Pancreas (tissue), 10 donors: ENCODE data around the gene DUSP22. TPM values are rescaled to one million over a fixed set of nuclear protein-coding genes. Genes with fewer than 3 reads are reported as not detected.
"Not testable (repeated sequence)": the region's sequence is repeated elsewhere in the genome, so short reads cannot be mapped to it uniquely, and the experiment has no call there.

ENCODE experiments used
- ATAC-seq, 4 donors: fragments of 200-7000 bp; cut with Tn5 transposase; one replicate each; pipeline versions ENCODE4 v1.8.0 to v1.9.1; 2020; ENCODE audit warnings: mild to moderate bottlenecking in 4 of 4, moderate library complexity in 4 of 4
- DNase-seq, 6 donors: peaks; one replicate each; pipeline ENCODE4 v3.0.0-alpha.2; 2020
- FAIRE-seq: peaks from 2 replicates; lab custom pipeline; 2012; peaks lifted over from hg19 to GRCh38; lab: Jason Lieb, UNC
- H3K27ac ChIP-seq, 4 donors: fragments of 200-600 bp; sonication (generic); 1 replicate in 3 of 4; 2 replicates in 1 of 4; pipeline versions ENCODE4 v1.5.0 to v1.8.0; 2020
- H3K27me3 ChIP-seq, 4 donors: fragments of 200-600 bp; one replicate each; pipeline ENCODE4 v1.8.0; 2021
- H3K36me3 ChIP-seq, 3 donors: fragments of 200-600 bp; sonication (generic) in 1 of 3; one replicate each; pipeline versions ENCODE4 v1.5.0 to v1.8.0; 2020 to 2021
- H3K4me1 ChIP-seq, 3 donors: fragments of 200-600 bp; one replicate each; pipeline ENCODE4 v1.8.0; 2021
- H3K4me3 ChIP-seq, 4 donors: fragments of 200-600 bp; sonication (generic) in 2 of 4; one replicate each; pipeline versions ENCODE4 v1.5.0 to v1.8.0; 2020 to 2021
- H3K9me3 ChIP-seq, 4 donors: fragments of 200-600 bp; one replicate each; pipeline ENCODE4 v1.8.0; 2021
- CTCF ChIP-seq, 4 donors: fragments of 200-600 bp; sonication (generic) in 3 of 4; IDR thresholded peaks; one replicate each; pipeline versions ENCODE4 v1.5.0 to v1.8.0; 2021; ENCODE audit warnings: antibody characterized with exemption in 4 of 4
- WGBS, 2 donors: extraction: QIAGEN DNeasy Blood & Tissue Kit; methylation state at CpG; one replicate each; pipeline ENCODE4 v1.1.7; 2013; 5-methylcytosine and 5-hydroxymethylcytosine counted together
- intact Hi-C, 3 donors: fragments of 100-400 bp; cut with DNase I; formaldehyde crosslinking; loops; one replicate each; pipeline versions ENCODE4 v1.11.1 to v1.14.2; 2022
- polyA plus RNA-seq, 2 donors: library from polyadenylated mRNA; stranded (reverse); fragments of 200-250 nt; gene quantifications; one replicate each; pipeline ENCODE4 v1.2.3, GENCODE V29; 2013
- total RNA-seq, 6 donors: library from RNA; stranded (reverse); fragmentation: NEBNext Ultra II Directional in 4 of 6; extraction: Animal tissue kit (Norgen Biotek cat#: 25700) in 4 of 6; gene quantifications; one replicate each; pipeline versions ENCODE4 v1.2.1 to v1.2.4, GENCODE V29; 2021 to 2023
- donor health status: healthy with polysubstance abuse.
- donor health status: DM: no; HTN: no; CAD: no; lungs with moderate emphysema.
- donor health status: DM: no; HTN: no; CAD: no.
- donor health status: control.
- donor health status: control.
- donor health status: Bipolar disorder and iron deficiency.
- donor health status: DM: yes; HTN: yes; CAD: no.
- donor health status: DM: no; HTN: no; CAD: no.
- donor health status: DM: no; HTN: no; CAD: no.
- donor health status: DM: yes; HTN: yes; CAD: no.

DUSP22 gene
- total and polyA plus RNA-seq, 8 donors, result 16.4 to 32.9 (median 24.6) TPM

- TF ChIP-seq CTCF (IDR thresholded peaks at IDR 0.05), result no peak
- Histone ChIP-seq H3K27ac (no peak overlapping the region), H3K4me3 (no peak overlapping the region), H3K4me1 (no peaks in the 10 kb centered on the region), H3K27me3 (peaks cover 0 to 7% (median 0%) of the 10 kb centered on the region in 4 donors), H3K9me3 (no peaks in the 10 kb centered on the region), H3K36me3 (no peaks in the 10 kb centered on the region)
- FAIRE-seq, result no peak
- 66 to 75% methylated on average over 8 of the region's 8 CpGs for WGBS, 2 donors
- intact Hi-C loops, result no loop called here
- no peak for ATAC-seq
- peak in 1 of 6 donors; percentile 57 for DNase-seq
These were observed 80.7 kb downstream of the DUSP22 start for GRCh38 chr6:373031-373430.

DNA sequence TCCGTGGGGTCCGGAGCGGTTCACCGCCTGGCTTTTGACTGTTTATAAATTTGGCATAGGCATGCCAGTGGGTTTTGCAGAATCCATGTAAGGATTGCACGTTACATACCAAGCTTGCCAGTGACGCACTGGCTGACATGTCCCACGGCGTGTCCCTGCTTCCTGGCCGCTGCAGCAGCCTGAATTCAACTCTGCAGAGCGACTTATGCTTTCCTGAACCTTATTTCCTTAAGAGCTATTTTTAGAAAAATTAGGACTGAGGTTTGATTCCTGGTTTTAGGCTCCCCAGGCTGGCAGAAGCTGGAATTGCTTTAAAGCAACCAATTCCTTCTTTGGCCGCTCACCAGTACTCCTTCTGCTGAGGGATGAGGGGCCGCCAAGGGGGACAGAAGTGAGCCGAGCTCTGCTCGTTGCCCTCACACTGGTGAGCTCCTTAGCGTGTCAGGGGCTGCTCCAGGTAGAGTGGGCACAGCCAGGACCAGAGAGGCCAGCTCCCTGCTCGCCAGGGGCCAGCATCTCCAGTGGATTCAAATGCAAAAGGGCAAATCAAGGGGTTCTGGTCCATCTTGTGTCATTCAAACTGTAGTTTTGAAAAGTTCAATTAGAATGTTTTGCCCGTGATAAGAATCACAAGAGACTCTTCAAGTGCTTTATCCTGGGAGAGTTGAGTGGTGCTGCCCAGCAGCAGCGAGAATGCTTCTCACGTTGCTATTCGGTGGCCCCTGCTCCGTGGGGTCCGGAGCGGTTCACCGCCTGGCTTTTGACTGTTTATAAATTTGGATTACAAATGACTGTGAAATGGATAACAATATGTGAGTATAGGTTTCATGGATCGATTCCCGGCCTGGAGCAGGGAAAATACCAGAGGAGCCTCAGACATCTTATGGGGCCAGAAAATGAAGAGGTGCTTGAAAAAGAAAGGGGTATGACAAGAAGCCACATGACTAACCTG is 81.8 kb downstream of the DUSP22 start:
- ATAC-seq, result peak in 2 of 4 donors; percentile 25 to 34
- intact Hi-C loops, result no loop called here
- Histone ChIP-seq H3K9me3 (no peaks in the 10 kb centered on the region), H3K27ac (no peak overlapping the region), H3K27me3 (peaks cover 0 to 7% (median 0%) of the 10 kb centered on the region in 4 donors), H3K4me1 (no peaks in the 10 kb centered on the region), H3K36me3 (no peaks in the 10 kb centered on the region), H3K4me3 (no peak overlapping the region)
- no peak for TF ChIP-seq CTCF (IDR thresholded peaks at IDR 0.05)
- peak in 1 of 6 donors; percentile 53 for DNase-seq
- no peak for FAIRE-seq
- 55 to 67% methylated on average over 26 of the region's 26 CpGs for WGBS, 2 donors

- intact Hi-C loops, result no loop called here
- Histone ChIP-seq H3K9me3 (no peaks in the 10 kb centered on the region), H3K27ac (no peak overlapping the region), H3K4me3 (no peak overlapping the region), H3K36me3 (no peaks in the 10 kb centered on the region), H3K27me3 (peaks cover 0 to 10% (median 3%) of the 10 kb centered on the region in 4 donors), H3K4me1 (no peaks in the 10 kb centered on the region)
- FAIRE-seq (no peak), ATAC-seq (no peak), DNase-seq (peak in 1 of 6 donors; percentile 51)
- 48 to 61% methylated on average over 8 of the region's 8 CpGs for WGBS, 2 donors
- no peak for TF ChIP-seq CTCF (IDR thresholded peaks at IDR 0.05)
These were observed 82.7 kb downstream of the DUSP22 start for GRCh38 chr6:374956-375355.

- no peak for TF ChIP-seq CTCF (IDR thresholded peaks at IDR 0.05)
- H3K27me3 ChIP-seq, result peaks cover 0 to 14% (median 4%) of the 10 kb centered on the region in 4 donors
- H3K27ac ChIP-seq, result no peak overlapping the region
- no peak overlapping the region for H3K4me3 ChIP-seq
- intact Hi-C loops, result no loop called here
- DNase-seq, result peak in 1 of 6 donors; percentile 35
- H3K36me3 ChIP-seq, result no peaks in the 10 kb centered on the region
- no peaks in the 10 kb centered on the region for H3K4me1 ChIP-seq
- H3K9me3 ChIP-seq, result no peaks in the 10 kb centered on the region
- ATAC-seq, result no peak
- FAIRE-seq, result no peak
- 58 to 62% methylated on average over 10 of the region's 10 CpGs for WGBS, 2 donors
These were observed 84.7 kb downstream of the DUSP22 start for GRCh38 chr6:376827-377640.

- H3K27ac ChIP-seq, FAIRE-seq, H3K36me3 ChIP-seq, H3K4me1 ChIP-seq, intact Hi-C loops, ATAC-seq, H3K4me3 ChIP-seq, H3K9me3 ChIP-seq: not testable (repeated sequence)
- DNase-seq, result peak in 1 of 6 donors; percentile 24
- H3K27me3 ChIP-seq, result peaks cover 0 to 14% (median 4%) of the 10 kb centered on the region in 4 donors
- WGBS, 2 donors, result 70 to 81% methylated on average over 13 of the region's 13 CpGs
These were observed 85.3 kb downstream of the DUSP22 start for GRCh38 chr6:377641-378020.
